BE2C (cell line): ENCODE data around the gene ARHGAP28.
"Not testable (repeated sequence)": the region's sequence is repeated elsewhere in the genome, so short reads cannot be mapped to it uniquely, and the experiment has no call there.

Experiments used
- DNase-seq: peaks from one replicate; pipeline ENCODE4 v3.0.0-alpha.2; 2020
- H3K27me3 ChIP-seq: fragments of 250-450 bp; sonication (Bioruptor Pico); 2 replicates; pipeline ENCODE4 v1.5.1; 2020; ENCODE audit warnings: mild to moderate bottlenecking
- H3K36me3 ChIP-seq: fragments of 250-450 bp; sonication (Bioruptor Pico); 2 replicates; pipeline ENCODE4 v1.5.1; 2020; ENCODE audit warnings: mild to moderate bottlenecking
- H3K4me1 ChIP-seq: fragments of 250-450 bp; sonication (Bioruptor Pico); 2 replicates; pipeline ENCODE4 v1.5.1; 2020
- H3K4me3 ChIP-seq: 2 replicates; pipeline ENCODE4 v1.5.1; 2011; ENCODE audit warnings: low read depth, low read length
- H3K9me3 ChIP-seq: fragments of 250-450 bp; sonication (Bioruptor Pico); 2 replicates; pipeline ENCODE4 v1.5.1; 2020
- CTCF ChIP-seq: IDR thresholded peaks from 2 replicates; pipeline ENCODE4 v1.5.1; 2012; ENCODE audit warnings: mild to moderate bottlenecking, low read depth, low read length

ARHGAP28 gene

GRCh38 chr18:6837904-6838303, 108.4 kb downstream of the ARHGAP28 start:
- Histone ChIP-seq H3K36me3 (no peaks in the 10 kb centered on the region), H3K4me1 (no peaks in the 10 kb centered on the region), H3K4me3 (no peak overlapping the region), H3K9me3 (no peaks in the 10 kb centered on the region), H3K27me3 (no peaks in the 10 kb centered on the region)
- no peak for DNase-seq
- no peak for TF ChIP-seq CTCF

- no peak for DNase-seq
- Histone ChIP-seq H3K4me3 (no peak overlapping the region), H3K4me1 (no peaks in the 10 kb centered on the region), H3K36me3 (no peaks in the 10 kb centered on the region), H3K27me3 (no peaks in the 10 kb centered on the region), H3K9me3 (no peaks in the 10 kb centered on the region)
- no peak for TF ChIP-seq CTCF
Observed at GRCh38 chr18:6842081-6842480, 112.6 kb downstream of the ARHGAP28 start.

GRCh38 chr18:6843308-6843707, 113.8 kb downstream of the ARHGAP28 start:
- no peak for DNase-seq
- Histone ChIP-seq H3K9me3 (no peaks in the 10 kb centered on the region), H3K4me1 (no peaks in the 10 kb centered on the region), H3K4me3 (no peak overlapping the region), H3K36me3 (no peaks in the 10 kb centered on the region), H3K27me3 (no peaks in the 10 kb centered on the region)
- TF ChIP-seq CTCF, result no peak

- not testable (repeated sequence) for H3K27me3 ChIP-seq, H3K4me1 ChIP-seq, H3K36me3 ChIP-seq, H3K4me3 ChIP-seq, H3K9me3 ChIP-seq, DNase-seq
Observed at GRCh38 chr18:6845521-6845920, 116.0 kb downstream of the ARHGAP28 start.

GRCh38 chr18:6850396-6850795, 120.9 kb downstream of the ARHGAP28 start:
- no peak for DNase-seq
- no peak for TF ChIP-seq CTCF

GRCh38 chr18:6851480-6851879, 122.0 kb downstream of the ARHGAP28 start:
- DNase-seq, result no peak
- Histone ChIP-seq H3K9me3 (no peaks in the 10 kb centered on the region), H3K4me1 (no peaks in the 10 kb centered on the region), H3K27me3 (no peaks in the 10 kb centered on the region), H3K36me3 (no peaks in the 10 kb centered on the region), H3K4me3 (no peak overlapping the region)
- TF ChIP-seq CTCF, result no peak

More at GRCh38 chr18:6850396-6850795, 120.9 kb downstream of the ARHGAP28 start:
- Histone ChIP-seq H3K4me1 (no peaks in the 10 kb centered on the region), H3K9me3 (no peaks in the 10 kb centered on the region), H3K4me3 (no peak overlapping the region), H3K36me3 (no peaks in the 10 kb centered on the region), H3K27me3 (no peaks in the 10 kb centered on the region)

GRCh38 chr18:6854811-6855210, 125.3 kb downstream of the ARHGAP28 start:
- DNase-seq, result no peak
- Histone ChIP-seq H3K4me1 (no peaks in the 10 kb centered on the region), H3K4me3 (no peak overlapping the region), H3K9me3 (no peaks in the 10 kb centered on the region), H3K27me3 (no peaks in the 10 kb centered on the region), H3K36me3 (no peaks in the 10 kb centered on the region)
- no peak for TF ChIP-seq CTCF
